HG03439 (cell line): ENCODE results near the gene FGF19.

Experiments used
- ATAC-seq: cut with Tn5 transposase; IDR thresholded peaks from one replicate; pipeline ENCODE4 v1.9.1; 2021; ENCODE audit warnings: mild to moderate bottlenecking, moderate library complexity; ENCODE audit not compliant: unreplicated experiment

Gene FGF19

GRCh38 chr11:69657911-69658625 lies 45.8 kb downstream of the FGF19 start:
- no peak for ATAC-seq

- ATAC-seq: no peak
These were observed 46.3 kb downstream of the FGF19 start for GRCh38 chr11:69657456-69657910.

GRCh38 chr11:69656536-69657455 lies 47.0 kb downstream of the FGF19 start:
- ATAC-seq: no peak

GRCh38 chr11:69655479-69656428 lies 48.1 kb downstream of the FGF19 start:
- ATAC-seq: no peak

- no peak for ATAC-seq
These were observed 49.0 kb downstream of the FGF19 start for GRCh38 chr11:69654660-69655478.

- no peak for ATAC-seq
These were observed 49.7 kb downstream of the FGF19 start for GRCh38 chr11:69654001-69654659.

GRCh38 chr11:69653406-69653960 lies 50.3 kb downstream of the FGF19 start:
- no peak for ATAC-seq

- no peak for ATAC-seq
These were observed 50.8 kb downstream of the FGF19 start for GRCh38 chr11:69652999-69653398.

- no peak for ATAC-seq
These were observed 51.8 kb downstream of the FGF19 start for GRCh38 chr11:69651834-69652620.

- ATAC-seq: no peak
These were observed 52.9 kb downstream of the FGF19 start for GRCh38 chr11:69650832-69651344.

GRCh38 chr11:69650081-69650831 lies 53.6 kb downstream of the FGF19 start:
- ATAC-seq: no peak

- ATAC-seq: no peak
These were observed 54.3 kb downstream of the FGF19 start for GRCh38 chr11:69649576-69649900.

- no peak for ATAC-seq
These were observed 54.9 kb downstream of the FGF19 start for GRCh38 chr11:69648679-69649575.
